K562 (cell line): Measurements from ENCODE around the gene AHNAK.
"Not testable (repeated sequence)": the region's sequence is repeated elsewhere in the genome, so short reads cannot be mapped to it uniquely, and the experiment has no call there.

Source experiments
- CEBPB ChIP-seq: fragments of 450-650 bp; IDR thresholded peaks from 2 replicates; pipeline ENCODE4 v1.6.1; 2016; ENCODE audit warnings: missing genetic modification characterization, missing compliant biosample characterization
- EZH2 ChIP-seq: IDR thresholded peaks from 2 replicates; pipeline ENCODE4 v1.6.1; 2012; ENCODE audit warnings: low read depth, mild to moderate bottlenecking, inconsistent platforms, low read length, borderline replicate concordance
- FOXM1 ChIP-seq, 2 experiments: fragments of 450-650 bp in 1 of 2; sonication (generic) in 1 of 2; formaldehyde crosslinking in 1 of 2; IDR thresholded peaks; 2 replicates each; pipeline versions ENCODE4 v1.6.1 to v1.9.0; 2017 to 2022; ENCODE audit warnings: low read depth in 2 of 2, mild to moderate bottlenecking in 2 of 2, missing genetic modification reagents in 1 of 2, moderate library complexity in 1 of 2
- GATA2 ChIP-seq: sonication (generic); formaldehyde crosslinking; IDR thresholded peaks from 2 replicates; pipeline ENCODE4 v1.4.0; 2020; ENCODE audit warnings: mild to moderate bottlenecking, missing genetic modification reagents
- MNT ChIP-seq, 2 experiments: fragments of 450-650 bp; conservative IDR thresholded peaks; 2 replicates each; pipeline ENCODE4 v1.6.1; 2017; ENCODE audit warnings: mild to moderate bottlenecking in 2 of 2, moderate library complexity in 2 of 2
- TOE1 ChIP-seq, 2 experiments: fragments of 450-650 bp in 1 of 2; sonication (generic) in 1 of 2; formaldehyde crosslinking in 1 of 2; IDR thresholded peaks; 2 replicates each; pipeline versions ENCODE4 v1.7.1 to v1.8.0; 2016 to 2022; ENCODE audit warnings: borderline replicate concordance in 2 of 2, mild to moderate bottlenecking in 2 of 2, antibody characterized with exemption in 1 of 2, inconsistent platforms in 1 of 2, low read depth in 1 of 2, missing genetic modification reagents in 1 of 2, moderate library complexity in 1 of 2
- ZBTB12 ChIP-seq: fragments of 250-450 bp; sonication (Bioruptor Pico); IDR thresholded peaks from 2 replicates; pipeline ENCODE4 v1.4.0; 2020
- ZNF408 ChIP-seq: fragments of 250-450 bp; sonication (Bioruptor Pico); IDR thresholded peaks from 2 replicates; pipeline ENCODE4 v1.4.0; 2020; ENCODE audit warnings: low read depth, mild to moderate bottlenecking, moderate library complexity

GRCh38 chr11:62386083-62386482, 160.5 kb downstream of the AHNAK start:
- TF ChIP-seq FOXM1 (IDR thresholded peaks at IDR 0.05; ENCODE audit: low read depth); FOXM1 (CRISPR knock-in tag; IDR thresholded peaks at IDR 0.05; ENCODE audit: low read depth); ZBTB12 (CRISPR knock-in tag); EZH2; ZNF408 (CRISPR knock-in tag); MNT (conservative IDR thresholded peaks at IDR 0.05); CEBPB (tag); TOE1 (IDR thresholded peaks at IDR 0.05; ENCODE audit: borderline replicate concordance); TOE1 (CRISPR knock-in tag; IDR thresholded peaks at IDR 0.05; ENCODE audit: borderline replicate concordance, low read depth); GATA2: not testable (repeated sequence)
